ENCODE measurements around the gene MAP3K9.

Gene MAP3K9

DNA sequence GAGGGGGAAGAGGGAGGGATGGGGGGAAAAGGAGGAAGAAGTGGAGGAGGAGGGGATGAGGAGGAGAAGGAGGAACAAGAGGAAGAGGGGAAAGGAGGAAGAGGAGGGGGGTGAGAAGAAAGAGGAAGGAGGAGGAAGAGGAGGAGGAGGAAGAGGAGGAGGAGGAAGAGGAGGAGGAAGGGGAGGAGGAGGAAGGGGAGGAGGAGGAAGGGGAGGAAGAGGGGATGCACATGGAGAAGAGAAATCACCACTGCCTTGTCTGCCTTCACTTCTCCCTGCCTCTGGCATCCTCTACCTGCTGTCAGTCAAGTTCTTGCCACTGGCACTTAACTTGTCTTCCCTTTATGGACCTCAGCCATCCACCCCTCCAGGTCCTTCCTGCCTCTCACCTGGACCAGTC lies 107.7 kb downstream of the MAP3K9 start:
- DNase-seq (ENCODE audit: low read depth in 2 of 2, low spot score in 1 of 2), result no peak

DNA sequence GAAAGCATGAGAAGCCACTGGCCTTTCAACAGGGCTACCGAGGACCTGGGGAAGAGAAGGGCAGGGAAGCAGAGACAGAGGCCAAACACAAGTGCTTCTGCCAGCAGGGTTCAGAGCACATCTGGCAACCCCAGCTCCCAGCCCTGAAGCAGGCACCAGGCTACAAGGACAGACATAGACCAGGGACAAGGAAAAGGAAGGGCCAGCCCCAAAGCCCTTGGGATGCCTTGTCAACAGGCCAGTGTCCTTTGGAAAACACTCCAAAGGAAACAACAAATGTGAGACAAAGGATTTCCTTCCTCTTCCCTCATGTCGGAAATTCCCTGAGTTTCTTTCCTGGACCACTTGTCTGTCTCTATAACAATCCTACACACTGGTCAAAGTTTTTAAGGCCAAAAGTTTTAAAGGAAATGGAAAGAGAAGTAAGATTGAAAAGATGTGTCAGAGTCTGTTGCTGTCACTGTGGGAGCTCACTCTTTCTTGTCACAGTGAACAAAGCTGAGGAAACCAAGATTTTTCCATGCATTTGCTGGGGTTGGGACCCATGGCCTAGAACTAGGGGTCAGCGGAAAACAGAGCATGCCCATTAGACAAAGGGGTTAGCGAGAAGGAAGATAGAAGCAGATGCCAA lies 108.2 kb downstream of the MAP3K9 start:
- DNase-seq (ENCODE audit: low read depth in 2 of 2, low spot score in 1 of 2), result no peak

DNA sequence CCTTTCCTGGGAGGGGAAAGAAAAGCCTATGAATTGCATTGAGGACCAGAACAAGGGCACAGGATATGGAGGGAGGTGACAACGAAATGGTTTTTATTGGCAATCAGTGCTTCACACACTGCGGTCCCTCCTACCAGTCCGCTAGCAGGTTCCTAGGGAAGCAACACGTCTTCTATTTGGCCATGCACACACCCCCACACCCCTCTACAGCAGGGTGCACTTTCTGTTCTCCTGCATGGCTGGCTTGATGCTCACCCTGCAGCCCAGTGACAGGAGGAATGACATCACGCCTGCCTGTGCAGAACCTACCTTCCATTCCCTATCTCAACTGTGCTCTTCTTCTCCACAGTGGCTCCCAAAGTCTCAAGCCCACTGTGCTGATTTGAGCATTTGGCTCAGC lies 109.7 kb downstream of the MAP3K9 start:
- no peak for DNase-seq (ENCODE audit: low read depth in 2 of 2, low spot score in 1 of 2)

DNA sequence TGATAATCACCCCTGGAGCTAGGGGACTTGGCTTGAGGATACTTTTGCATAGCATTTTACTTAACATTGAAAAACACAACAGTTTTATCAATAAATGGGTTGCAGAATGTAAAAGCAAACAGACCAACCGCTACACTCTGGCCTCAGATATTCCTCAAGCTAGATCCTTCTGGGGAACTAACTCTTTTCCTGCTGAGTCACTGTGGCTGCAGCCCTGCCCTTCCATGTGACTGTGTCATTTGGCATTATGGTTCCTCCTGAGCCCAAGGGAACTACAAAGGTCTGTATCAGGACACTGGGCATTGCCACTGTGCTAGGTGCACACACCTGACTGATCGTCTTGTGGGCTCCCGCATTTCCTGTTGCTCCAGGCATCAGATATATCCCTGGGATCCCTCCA lies 111.0 kb downstream of the MAP3K9 start:
- no peak for DNase-seq (ENCODE audit: low read depth in 2 of 2, low spot score in 1 of 2)

DNA sequence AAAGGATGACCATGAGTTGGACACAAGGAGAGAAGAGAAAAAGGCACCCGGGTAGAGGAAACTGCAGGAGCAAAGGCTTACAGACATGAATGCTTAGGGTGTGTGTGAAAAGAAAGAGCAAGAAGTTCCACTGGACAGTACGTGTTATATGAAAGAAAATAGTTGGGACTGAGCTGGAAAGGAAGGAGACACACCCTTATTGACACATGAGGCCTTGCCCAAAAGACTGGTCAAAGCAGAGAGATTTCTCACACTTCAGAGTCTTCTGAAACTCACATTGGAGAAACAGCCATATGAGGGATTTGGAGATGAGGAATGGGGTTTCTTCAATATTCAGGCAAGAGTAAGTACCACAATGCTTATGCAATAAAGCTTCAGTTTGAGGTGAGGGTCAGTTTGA lies 111.6 kb downstream of the MAP3K9 start:
- DNase-seq (ENCODE audit: low read depth in 2 of 2, low spot score in 1 of 2), result no peak

DNA sequence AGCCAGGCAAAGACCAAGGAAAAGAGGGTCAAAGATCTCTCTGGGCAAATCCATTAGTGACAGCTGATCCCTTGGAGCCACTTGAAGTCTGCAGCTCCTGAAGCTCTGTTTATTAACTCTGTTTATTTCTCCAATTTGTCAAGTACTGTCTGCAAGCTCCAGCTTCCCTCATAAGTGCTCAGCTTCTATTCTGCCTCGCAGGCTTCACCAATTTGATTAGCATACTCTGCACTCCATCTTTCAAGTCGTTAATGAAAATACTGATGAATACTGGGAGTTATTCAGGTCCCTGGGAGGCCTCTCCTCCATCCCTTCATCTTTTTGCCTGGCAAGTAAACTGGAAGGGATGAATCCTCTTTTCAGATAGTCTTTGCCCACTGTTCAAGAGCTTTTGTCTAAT lies 113.3 kb downstream of the MAP3K9 start:
- DNase-seq (ENCODE audit: low read depth in 2 of 2, low spot score in 1 of 2), result no peak

DNA sequence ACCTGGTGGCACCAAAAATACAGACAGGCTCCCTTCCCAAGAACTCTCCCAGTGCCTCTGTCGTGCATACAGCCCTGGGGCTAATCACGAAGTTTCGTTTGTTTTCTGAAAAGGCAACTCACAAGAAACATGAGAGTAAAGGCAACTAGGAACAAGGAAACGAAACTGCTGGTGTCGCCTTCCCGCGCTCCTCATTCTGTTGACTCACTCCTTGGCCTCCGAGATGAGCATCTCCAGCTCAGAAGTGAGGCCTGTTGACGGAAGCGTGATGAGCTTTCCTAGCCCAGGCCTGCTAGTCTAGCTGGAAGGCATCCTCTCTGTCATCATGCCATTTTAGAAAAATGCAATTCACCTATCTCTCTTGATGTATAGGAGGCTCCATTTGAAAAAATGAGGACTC lies 117.1 kb downstream of the MAP3K9 start:
- no peak for DNase-seq (ENCODE audit: low read depth in 2 of 2, low spot score in 1 of 2)

DNA sequence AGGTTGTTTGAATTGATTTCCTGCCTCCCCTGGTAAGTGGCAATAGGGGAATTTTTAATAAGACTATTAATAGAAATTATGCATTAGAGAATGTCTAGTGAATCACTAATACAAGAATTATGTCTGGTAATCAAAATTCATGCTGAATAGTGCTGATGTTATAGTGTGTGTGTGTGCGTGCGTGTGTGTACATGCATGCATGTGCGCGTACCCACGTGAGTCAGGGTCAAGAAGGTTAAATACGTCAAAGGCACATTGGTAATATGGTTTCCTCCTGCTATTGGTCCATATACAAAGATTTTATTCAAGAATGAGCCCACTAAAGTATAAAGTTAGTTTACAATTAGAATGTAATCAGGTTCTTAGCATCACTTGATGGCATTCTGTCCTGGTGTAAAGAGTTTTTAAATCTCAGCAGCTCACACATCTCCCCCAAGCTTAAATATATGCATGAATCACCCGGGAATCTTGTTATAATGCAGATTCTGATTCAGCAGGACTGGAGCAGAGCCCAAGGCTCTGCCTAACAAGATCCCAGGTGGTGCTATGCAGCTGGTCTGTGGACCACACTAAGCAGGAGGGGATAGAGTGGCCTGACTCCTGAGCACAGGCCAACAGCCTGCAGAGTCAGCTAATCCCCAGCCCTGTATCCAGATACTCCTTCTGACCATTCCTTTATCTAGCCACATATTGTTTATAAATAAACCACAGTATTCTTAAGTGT lies 123.7 kb downstream of the MAP3K9 start:
- no peak for DNase-seq (ENCODE audit: low read depth in 2 of 2, low spot score in 1 of 2)

DNA sequence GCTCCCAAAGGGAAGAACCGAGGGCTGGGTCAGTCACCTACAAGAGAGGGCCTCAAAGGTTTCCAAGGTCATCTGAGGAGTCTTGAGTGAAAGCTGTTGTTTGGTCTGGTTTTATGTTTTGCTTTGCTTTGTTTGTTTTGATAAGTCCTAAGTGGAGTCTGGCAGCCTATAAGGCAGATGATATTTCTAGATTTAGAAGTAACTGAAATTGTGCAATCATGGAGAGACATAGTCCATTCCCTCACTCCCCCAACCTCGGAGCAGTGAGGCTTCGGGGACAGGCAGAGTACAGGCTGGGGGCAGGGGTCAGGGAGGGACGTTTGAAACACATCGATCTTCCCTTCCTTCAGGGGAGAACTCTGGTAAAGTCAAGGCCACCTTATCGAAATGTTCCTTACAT lies 125.3 kb downstream of the MAP3K9 start:
- DNase-seq (ENCODE audit: low read depth in 2 of 2, low spot score in 1 of 2), result no peak

DNA sequence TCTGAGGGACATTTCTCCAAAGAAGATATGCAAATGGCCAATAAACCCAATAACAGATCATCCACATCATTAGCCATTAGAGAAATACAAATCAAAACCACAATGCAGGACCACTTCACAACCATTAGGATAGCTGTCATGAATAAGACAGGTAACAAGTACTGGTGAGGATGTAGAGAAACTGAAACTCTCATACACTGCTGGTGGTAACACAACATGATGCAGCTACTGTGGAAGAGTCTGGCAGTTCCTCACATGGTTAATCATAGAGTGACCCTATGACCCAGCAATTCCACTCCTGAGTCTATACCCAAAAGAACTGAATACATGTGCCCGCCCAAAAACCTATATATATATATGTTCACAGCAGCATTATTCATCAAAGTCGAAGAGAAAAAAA lies 128.6 kb downstream of the MAP3K9 start:
- DNase-seq (ENCODE audit: low read depth in 2 of 2, low spot score in 1 of 2), result no peak

DNA sequence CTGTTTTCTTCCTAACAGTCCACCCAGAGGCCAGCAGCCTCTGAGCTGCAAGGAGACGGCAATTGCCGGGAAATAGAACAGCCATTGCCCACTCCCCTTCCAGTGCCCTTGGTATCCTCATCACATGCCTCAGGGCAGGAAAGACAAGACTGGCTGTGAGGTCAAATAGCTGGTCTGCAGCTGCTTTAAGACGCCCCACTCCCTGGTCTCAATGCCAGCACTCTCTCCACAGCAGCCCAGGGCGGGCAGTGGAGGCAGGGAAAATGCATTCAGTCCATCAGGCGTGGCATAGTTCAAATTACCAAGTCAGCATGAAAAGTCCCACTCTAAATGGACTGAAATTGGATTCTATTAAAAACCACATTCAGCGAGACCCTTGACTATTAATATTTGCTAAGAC lies 132.0 kb downstream of the MAP3K9 start:
- DNase-seq (ENCODE audit: low read depth in 2 of 2, low spot score in 1 of 2), result no peak
